DOHH2 (cell line): ENCODE measurements around the gene PDE11A.

Experiments
- H3F3A ChIP-seq: fragments of 200-600 bp; sonication (generic), shearing (Covaris generic); 2 replicates; pipeline ENCODE4 v1.6.0; 2016; ENCODE audit warnings: antibody characterized with exemption, mild to moderate bottlenecking; ENCODE audit not compliant: control insufficient read depth, insufficient read depth
- H3K27ac ChIP-seq: fragments of 200-600 bp; sonication (generic); 2 replicates; pipeline ENCODE4 v1.5.1; 2014; ENCODE audit warnings: low read depth, mild to moderate bottlenecking, low read length, moderate library complexity
- H3K27me3 ChIP-seq: fragments of 200-600 bp; sonication (generic); 2 replicates; pipeline ENCODE4 v1.6.1; 2014; ENCODE audit warnings: mild to moderate bottlenecking, low read length, mixed read lengths; ENCODE audit not compliant: control insufficient read depth
- H3K36me3 ChIP-seq: fragments of 200-600 bp; sonication (generic); 2 replicates; pipeline ENCODE4 v1.6.1; 2014; ENCODE audit warnings: mild to moderate bottlenecking, low read length, moderate library complexity, mixed read lengths; ENCODE audit not compliant: control insufficient read depth
- H3K4me1 ChIP-seq: fragments of 200-600 bp; sonication (generic); 2 replicates; pipeline ENCODE4 v1.6.1; 2014; ENCODE audit warnings: mild to moderate bottlenecking, low read length, mixed read lengths; ENCODE audit not compliant: control insufficient read depth
- H3K4me2 ChIP-seq: fragments of 200-600 bp; sonication (generic); 2 replicates; pipeline ENCODE4 v1.6.0; 2014; ENCODE audit warnings: mild to moderate bottlenecking, low read length, moderate library complexity
- H3K4me3 ChIP-seq: fragments of 200-600 bp; sonication (generic); 2 replicates; pipeline ENCODE4 v1.5.1; 2014; ENCODE audit warnings: mild to moderate bottlenecking, low read length, mixed read lengths
- H3K79me2 ChIP-seq: fragments of 200-600 bp; sonication (generic); 2 replicates; pipeline ENCODE4 v1.6.1; 2014; ENCODE audit warnings: mild to moderate bottlenecking, low read length, mixed read lengths; ENCODE audit not compliant: control insufficient read depth
- H3K9me2 ChIP-seq: fragments of 200-600 bp; sonication (generic); replicated peaks from 2 replicates; pipeline ENCODE4 v1.6.1; 2014; ENCODE audit warnings: mild to moderate bottlenecking, low read length, mixed read lengths; ENCODE audit not compliant: control insufficient read depth
- H3K9me3 ChIP-seq: fragments of 200-600 bp; sonication (generic); 2 replicates; pipeline ENCODE4 v1.6.1; 2014; ENCODE audit warnings: antibody characterized with exemption, low read length, mixed read lengths; ENCODE audit not compliant: control insufficient read depth, insufficient read depth
- H4K20me1 ChIP-seq: fragments of 200-600 bp; sonication (generic); 2 replicates; pipeline ENCODE4 v1.6.0; 2014; ENCODE audit warnings: low read depth, mild to moderate bottlenecking, antibody characterized with exemption, low read length, moderate library complexity; ENCODE audit not compliant: control insufficient read depth, insufficient read depth
- EZH2phosphoT487 ChIP-seq: fragments of 200-600 bp; sonication (generic); IDR thresholded peaks from 2 replicates; pipeline ENCODE4 v1.6.1; 2017; ENCODE audit warnings: borderline replicate concordance, mild to moderate bottlenecking, antibody characterized with exemption, low read length, moderate library complexity, mixed read lengths
- TF ChIP-seq, protein P1 (sequence below): fragments of 200-600 bp; sonication (generic); IDR thresholded peaks from one replicate; pipeline ENCODE4 v1.5.1; 2014; ENCODE audit warnings: antibody characterized with exemption, mild to moderate bottlenecking, low read depth, low read length; ENCODE audit not compliant: poor library complexity, severe bottlenecking

The PDE11A gene

DNA sequence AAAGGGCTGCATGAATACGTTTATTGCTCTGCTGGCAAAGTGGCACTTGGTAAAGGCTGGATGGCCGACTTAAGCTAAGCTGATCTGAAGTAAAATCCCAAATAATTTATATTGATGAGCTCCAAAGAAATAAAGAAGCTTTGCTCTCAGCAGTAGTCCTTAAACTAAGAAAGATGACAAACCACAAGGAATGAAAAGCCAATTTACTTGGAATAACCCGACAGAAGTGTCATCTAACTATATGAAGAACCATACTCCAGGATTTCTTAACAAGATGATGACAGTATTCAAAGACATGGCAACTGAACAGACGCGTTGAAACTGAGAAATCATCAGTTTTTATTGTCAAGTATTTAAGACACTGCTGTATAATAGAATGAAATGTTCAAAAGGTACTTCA is 294.1 kb downstream of the PDE11A start:
- no peak overlapping the region for H3K4me2 ChIP-seq
- TF ChIP-seq, protein P1, sequence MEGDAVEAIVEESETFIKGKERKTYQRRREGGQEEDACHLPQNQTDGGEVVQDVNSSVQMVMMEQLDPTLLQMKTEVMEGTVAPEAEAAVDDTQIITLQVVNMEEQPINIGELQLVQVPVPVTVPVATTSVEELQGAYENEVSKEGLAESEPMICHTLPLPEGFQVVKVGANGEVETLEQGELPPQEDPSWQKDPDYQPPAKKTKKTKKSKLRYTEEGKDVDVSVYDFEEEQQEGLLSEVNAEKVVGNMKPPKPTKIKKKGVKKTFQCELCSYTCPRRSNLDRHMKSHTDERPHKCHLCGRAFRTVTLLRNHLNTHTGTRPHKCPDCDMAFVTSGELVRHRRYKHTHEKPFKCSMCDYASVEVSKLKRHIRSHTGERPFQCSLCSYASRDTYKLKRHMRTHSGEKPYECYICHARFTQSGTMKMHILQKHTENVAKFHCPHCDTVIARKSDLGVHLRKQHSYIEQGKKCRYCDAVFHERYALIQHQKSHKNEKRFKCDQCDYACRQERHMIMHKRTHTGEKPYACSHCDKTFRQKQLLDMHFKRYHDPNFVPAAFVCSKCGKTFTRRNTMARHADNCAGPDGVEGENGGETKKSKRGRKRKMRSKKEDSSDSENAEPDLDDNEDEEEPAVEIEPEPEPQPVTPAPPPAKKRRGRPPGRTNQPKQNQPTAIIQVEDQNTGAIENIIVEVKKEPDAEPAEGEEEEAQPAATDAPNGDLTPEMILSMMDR: no peak
- TF ChIP-seq EZH2phosphoT487: no peak
- no peaks in the 10 kb centered on the region for H3K79me2 ChIP-seq
- H3K9me2 ChIP-seq: no peaks in the 10 kb centered on the region
- no peaks in the 10 kb centered on the region for H3K9me3 ChIP-seq
- H3K4me3 ChIP-seq: no peak overlapping the region
- H3K27ac ChIP-seq: no peak overlapping the region
- no peaks in the 10 kb centered on the region for H3F3A ChIP-seq
- H3K27me3 ChIP-seq: no peaks in the 10 kb centered on the region
- no peaks in the 10 kb centered on the region for H4K20me1 ChIP-seq
- H3K36me3 ChIP-seq: no peaks in the 10 kb centered on the region
- no peaks in the 10 kb centered on the region for H3K4me1 ChIP-seq

DNA sequence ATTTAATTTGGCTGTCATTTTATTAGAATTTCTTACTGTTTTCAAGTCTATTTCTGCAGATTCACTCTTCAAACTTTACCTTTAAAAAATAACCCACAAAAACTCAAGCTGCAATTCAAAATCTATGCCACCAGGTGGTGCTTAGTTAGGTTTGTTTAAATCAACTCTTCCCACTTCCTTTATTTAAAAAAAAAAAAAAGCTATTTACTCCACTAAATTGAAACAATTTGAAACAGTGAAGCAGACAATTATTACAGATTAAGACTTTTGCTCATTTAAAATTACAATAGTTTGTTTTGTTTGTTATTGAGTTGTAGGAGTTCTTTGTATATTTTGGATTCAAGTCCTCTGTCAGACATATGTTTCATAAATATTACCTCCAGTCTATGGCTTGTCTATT is 300.0 kb downstream of the PDE11A start:
- Histone ChIP-seq H3K79me2 (no peaks in the 10 kb centered on the region), H3K36me3 (no peaks in the 10 kb centered on the region), H3K9me2 (no peaks in the 10 kb centered on the region), H3F3A (no peaks in the 10 kb centered on the region), H3K27me3 (peaks cover 3% of the 10 kb centered on the region; the same call in 1 of the 2 replicates), H3K4me1 (no peaks in the 10 kb centered on the region), H3K4me3 (no peak overlapping the region), H3K27ac (no peak overlapping the region), H4K20me1 (no peaks in the 10 kb centered on the region), H3K9me3 (no peaks in the 10 kb centered on the region), H3K4me2 (no peak overlapping the region)
- TF ChIP-seq, protein P1: peak; percentile 58
- no peak for TF ChIP-seq EZH2phosphoT487

DNA sequence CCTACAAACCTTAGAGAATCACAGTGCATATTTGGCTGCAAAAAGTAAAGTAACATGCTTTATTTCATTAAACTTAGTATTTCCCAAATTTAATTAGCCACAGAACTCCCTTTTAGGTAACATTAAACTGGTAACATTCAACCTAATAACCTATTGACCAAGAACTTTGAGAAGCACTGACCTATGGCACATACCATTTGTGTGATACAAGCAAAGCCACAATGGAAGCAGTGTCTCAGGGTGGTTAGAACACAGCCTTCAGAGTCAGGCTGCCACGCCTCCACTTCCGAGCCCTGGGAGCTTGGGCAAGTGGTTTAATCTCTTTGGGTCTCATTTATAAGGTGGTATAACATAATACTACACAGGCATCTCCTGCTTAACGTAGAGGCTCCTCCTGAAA is 301.4 kb downstream of the PDE11A start:
- Histone ChIP-seq H3K79me2 (no peaks in the 10 kb centered on the region), H3K4me3 (no peak overlapping the region), H3F3A (no peaks in the 10 kb centered on the region), H3K27ac (no peak overlapping the region), H3K9me2 (no peaks in the 10 kb centered on the region), H3K4me1 (no peaks in the 10 kb centered on the region), H3K9me3 (no peaks in the 10 kb centered on the region), H3K27me3 (peaks cover 3% of the 10 kb centered on the region; the same call in 1 of the 2 replicates), H3K4me2 (no peak overlapping the region), H4K20me1 (no peaks in the 10 kb centered on the region), H3K36me3 (no peaks in the 10 kb centered on the region)
- TF ChIP-seq, protein P1: no peak
- no peak for TF ChIP-seq EZH2phosphoT487
